DND-41 (cell line): Measurements from ENCODE around the gene KCNK4.
"Not testable (repeated sequence)": the region's sequence is repeated elsewhere in the genome, so short reads cannot be mapped to it uniquely, and the experiment has no call there.

Experiments
- ATAC-seq: fragments of 200-7000 bp; cut with Tn5 transposase; 3 replicates; pipeline ENCODE4 v1.9.1; 2021; ENCODE audit warnings: low read depth; ENCODE audit not compliant: insufficient read depth
- DNase-seq: peaks from one replicate; pipeline ENCODE4 v3.0.0-alpha.2; 2020
- H2AFZ ChIP-seq: 2 replicates; pipeline ENCODE4 v1.6.0; 2012; ENCODE audit warnings: low read depth, low read length
- H3K27ac ChIP-seq: 2 replicates; pipeline ENCODE4 v1.5.1; 2012; ENCODE audit warnings: low read length, inconsistent platforms
- H3K27me3 ChIP-seq: fragments of 200-600 bp; sonication (generic); 2 replicates; pipeline ENCODE4 v1.6.0; 2012; ENCODE audit warnings: low read length, mild to moderate bottlenecking, inconsistent platforms; ENCODE audit not compliant: insufficient read depth, poor library complexity
- H3K36me3 ChIP-seq: 2 replicates; pipeline ENCODE4 v1.5.1; 2012; ENCODE audit warnings: low read length, inconsistent platforms; ENCODE audit not compliant: insufficient read depth
- H3K4me1 ChIP-seq: 2 replicates; pipeline ENCODE4 v1.5.1; 2012; ENCODE audit warnings: mild to moderate bottlenecking, low read length; ENCODE audit not compliant: insufficient read depth
- H3K4me2 ChIP-seq: 2 replicates; pipeline ENCODE4 v1.6.0; 2012; ENCODE audit warnings: mild to moderate bottlenecking, moderate library complexity, low read length, inconsistent platforms; ENCODE audit not compliant: insufficient read depth
- H3K4me3 ChIP-seq, 2 experiments: fragments of 200-600 bp in 1 of 2; shearing (Covaris generic) in 1 of 2; 2 replicates each; pipeline ENCODE4 v1.5.1; 2012 to 2016; ENCODE audit warnings: inconsistent platforms in 2 of 2, low read length in 2 of 2, mild to moderate bottlenecking in 2 of 2, low read depth in 1 of 2, moderate library complexity in 1 of 2
- H3K79me2 ChIP-seq: 2 replicates; pipeline ENCODE4 v1.6.0; 2012; ENCODE audit warnings: low read length, inconsistent platforms; ENCODE audit not compliant: insufficient read depth
- H3K9ac ChIP-seq: 2 replicates; pipeline ENCODE4 v1.6.0; 2012; ENCODE audit warnings: low read depth, mild to moderate bottlenecking, inconsistent platforms, low read length, moderate library complexity
- H3K9me3 ChIP-seq: 2 replicates; pipeline ENCODE4 v1.5.1; 2012; ENCODE audit warnings: low read length, moderate library complexity, mild to moderate bottlenecking, inconsistent platforms; ENCODE audit not compliant: insufficient read depth, severe bottlenecking
- H4K20me1 ChIP-seq: 2 replicates; pipeline ENCODE4 v1.6.0; 2012; ENCODE audit warnings: low read length; ENCODE audit not compliant: insufficient read depth
- EZH2 ChIP-seq: IDR thresholded peaks from 3 replicates; pipeline ENCODE4 v1.6.1; 2012; ENCODE audit warnings: borderline replicate concordance, low read depth, mild to moderate bottlenecking, moderate library complexity, low read length, inconsistent platforms; ENCODE audit not compliant: severe bottlenecking
- TF ChIP-seq, protein P1 (sequence below): IDR thresholded peaks from 2 replicates; pipeline ENCODE4 v1.5.1; 2012; ENCODE audit warnings: borderline replicate concordance, low read length, moderate library complexity, mild to moderate bottlenecking; ENCODE audit not compliant: poor library complexity, severe bottlenecking; ENCODE audit errors: extremely low read depth

KCNK4 gene

GRCh38 chr11:64314805-64315561, 23.9 kb downstream of the KCNK4 start:
- H3K4me3 ChIP-seq, result no peak overlapping the region

DNA sequence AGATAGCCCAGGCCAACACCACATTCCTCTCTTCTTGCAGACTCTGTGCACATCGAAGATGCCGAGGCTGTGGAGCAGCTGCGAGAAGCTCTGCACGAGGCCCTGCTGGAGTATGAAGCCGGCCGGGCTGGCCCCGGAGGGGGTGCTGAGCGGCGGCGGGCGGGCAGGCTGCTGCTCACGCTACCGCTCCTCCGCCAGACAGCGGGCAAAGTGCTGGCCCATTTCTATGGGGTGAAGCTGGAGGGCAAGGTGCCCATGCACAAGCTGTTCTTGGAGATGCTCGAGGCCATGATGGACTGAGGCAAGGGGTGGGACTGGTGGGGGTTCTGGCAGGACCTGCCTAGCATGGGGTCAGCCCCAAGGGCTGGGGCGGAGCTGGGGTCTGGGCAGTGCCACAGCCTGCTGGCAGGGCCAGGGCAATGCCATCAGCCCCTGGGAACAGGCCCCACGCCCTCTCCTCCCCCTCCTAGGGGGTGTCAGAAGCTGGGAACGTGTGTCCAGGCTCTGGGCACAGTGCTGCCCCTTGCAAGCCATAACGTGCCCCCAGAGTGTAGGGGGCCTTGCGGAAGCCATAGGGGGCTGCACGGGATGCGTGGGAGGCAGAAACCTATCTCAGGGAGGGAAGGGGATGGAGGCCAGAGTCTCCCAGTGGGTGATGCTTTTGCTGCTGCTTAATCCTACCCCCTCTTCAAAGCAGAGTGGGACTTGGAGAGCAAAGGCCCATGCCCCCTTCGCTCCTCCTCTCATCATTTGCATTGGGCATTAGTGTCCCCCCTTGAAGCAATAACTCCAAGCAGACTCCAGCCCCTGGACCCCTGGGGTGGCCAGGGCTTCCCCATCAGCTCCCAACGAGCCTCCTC, 24.8 kb downstream of the KCNK4 start:
- H3K27me3 ChIP-seq, H3K27ac ChIP-seq, ATAC-seq, H3K9me3 ChIP-seq, H2AFZ ChIP-seq, DNase-seq: not testable (repeated sequence)
- peaks cover 48% of the 10 kb centered on the region for H3K79me2 ChIP-seq
- H3K4me2 ChIP-seq, result peak overlapping the region; percentile 66
- H3K4me1 ChIP-seq, result peaks cover 34% of the 10 kb centered on the region
- H4K20me1 ChIP-seq, result peaks cover 16% of the 10 kb centered on the region
- peak overlapping the region; percentile 87 for H3K9ac ChIP-seq
- peaks cover 46% of the 10 kb centered on the region for H3K36me3 ChIP-seq
- H3K4me3 ChIP-seq, result peak overlapping the region; percentile 52 to 71; a peak in 2 of 4 replicates

More at GRCh38 chr11:64314805-64315561, 23.9 kb downstream of the KCNK4 start:
- Histone ChIP-seq H3K4me2 (peak overlapping the region; percentile 66; the same call in 1 of the 2 replicates), H2AFZ (no peak overlapping the region), H3K36me3 (peaks cover 41% of the 10 kb centered on the region), H3K9ac (no peak overlapping the region), H3K27ac (no peak overlapping the region), H4K20me1 (peaks cover 19% of the 10 kb centered on the region; the same call in 1 of the 2 replicates), H3K4me1 (peaks cover 34% of the 10 kb centered on the region), H3K27me3 (no peaks in the 10 kb centered on the region), H3K79me2 (peaks cover 51% of the 10 kb centered on the region), H3K9me3 (no peaks in the 10 kb centered on the region)
- ATAC-seq (no peak), DNase-seq (no peak)
- TF ChIP-seq EZH2, result no peak
- TF ChIP-seq, protein P1, sequence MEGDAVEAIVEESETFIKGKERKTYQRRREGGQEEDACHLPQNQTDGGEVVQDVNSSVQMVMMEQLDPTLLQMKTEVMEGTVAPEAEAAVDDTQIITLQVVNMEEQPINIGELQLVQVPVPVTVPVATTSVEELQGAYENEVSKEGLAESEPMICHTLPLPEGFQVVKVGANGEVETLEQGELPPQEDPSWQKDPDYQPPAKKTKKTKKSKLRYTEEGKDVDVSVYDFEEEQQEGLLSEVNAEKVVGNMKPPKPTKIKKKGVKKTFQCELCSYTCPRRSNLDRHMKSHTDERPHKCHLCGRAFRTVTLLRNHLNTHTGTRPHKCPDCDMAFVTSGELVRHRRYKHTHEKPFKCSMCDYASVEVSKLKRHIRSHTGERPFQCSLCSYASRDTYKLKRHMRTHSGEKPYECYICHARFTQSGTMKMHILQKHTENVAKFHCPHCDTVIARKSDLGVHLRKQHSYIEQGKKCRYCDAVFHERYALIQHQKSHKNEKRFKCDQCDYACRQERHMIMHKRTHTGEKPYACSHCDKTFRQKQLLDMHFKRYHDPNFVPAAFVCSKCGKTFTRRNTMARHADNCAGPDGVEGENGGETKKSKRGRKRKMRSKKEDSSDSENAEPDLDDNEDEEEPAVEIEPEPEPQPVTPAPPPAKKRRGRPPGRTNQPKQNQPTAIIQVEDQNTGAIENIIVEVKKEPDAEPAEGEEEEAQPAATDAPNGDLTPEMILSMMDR, result no peak

DNA sequence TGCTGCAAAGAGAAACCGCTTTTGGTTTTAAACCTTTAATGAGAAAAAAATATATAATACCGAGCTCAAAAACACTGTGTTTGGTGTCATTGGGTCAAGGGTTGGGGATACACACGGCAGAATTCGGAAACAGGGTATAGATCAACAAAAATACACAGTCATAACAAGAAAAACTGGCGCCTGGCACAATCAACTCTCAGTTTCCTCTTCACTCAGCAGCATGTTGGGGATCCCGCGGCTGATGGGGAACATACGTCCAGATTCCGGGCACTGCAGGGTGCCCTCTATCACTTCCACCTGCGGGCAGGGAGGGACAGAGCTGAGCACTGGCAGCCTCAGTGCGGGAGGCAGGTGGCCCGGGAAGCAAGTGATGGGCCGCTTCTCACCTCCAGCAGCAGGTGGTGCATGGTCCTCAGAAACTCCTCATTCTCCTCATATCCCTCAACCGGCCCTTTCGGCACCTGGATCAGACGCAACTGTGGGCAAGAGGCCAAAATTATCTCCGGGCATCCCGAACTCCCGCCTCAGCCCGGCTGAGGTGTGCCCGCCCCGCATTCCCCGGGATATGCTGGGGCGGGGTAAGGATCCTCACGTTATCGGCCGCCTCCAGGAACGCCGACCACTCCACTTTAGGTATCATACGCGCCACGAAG, 25.7 kb downstream of the KCNK4 start:
- no peak for TF ChIP-seq EZH2
- TF ChIP-seq, protein P1, result peak; percentile 30
- ATAC-seq, result no peak; the same call in 2 of the 3 replicates
- Histone ChIP-seq H3K4me2 (peak overlapping the region; percentile 66), H2AFZ (peak overlapping the region; percentile 67), H3K79me2 (peaks cover 44% of the 10 kb centered on the region), H3K4me1 (peaks cover 34% of the 10 kb centered on the region), H3K4me3 (peak overlapping the region; percentile 52 to 71), H3K36me3 (peaks cover 44% of the 10 kb centered on the region), H4K20me1 (peaks cover 14% of the 10 kb centered on the region), H3K27ac (peak overlapping the region; percentile 91), H3K9me3 (no peaks in the 10 kb centered on the region), H3K27me3 (no peaks in the 10 kb centered on the region), H3K9ac (peak overlapping the region; percentile 87)
- peak; percentile 38 for DNase-seq
